Thoracic aorta (tissue), 2 donors: Measurements from ENCODE around the gene FGFR2. TPM values are rescaled to one million over a fixed set of nuclear protein-coding genes. Genes with fewer than 3 reads are reported as not detected.

ENCODE experiments used
- ATAC-seq: fragments of 150-250 bp; one replicate; pipeline ENCODE4 v1.8.0; 2017; ENCODE audit warnings: low read depth; ENCODE audit not compliant: insufficient number of reproducible peaks, low FRiP score
- DNase-seq: peaks from one replicate; pipeline ENCODE4 v3.0.0-alpha.2; 2020; ENCODE audit warnings: low spot score
- H3K27ac ChIP-seq, 2 donors: fragments of 200-600 bp; sonication (generic); 1 replicate in 1 of 2; 2 replicates in 1 of 2; pipeline ENCODE4 v1.5.1; 2016; ENCODE audit warnings: mild to moderate bottlenecking in 2 of 2, moderate library complexity in 2 of 2
- H3K27me3 ChIP-seq: fragments of 200-600 bp; sonication (generic); replicated peaks from 2 replicates; pipeline ENCODE4 v1.6.0; 2016; ENCODE audit warnings: mild to moderate bottlenecking; ENCODE audit not compliant: insufficient read depth
- H3K36me3 ChIP-seq: fragments of 200-600 bp; sonication (generic); one replicate; pipeline ENCODE4 v1.5.1; 2016
- H3K4me1 ChIP-seq, 2 donors: fragments of 200-600 bp; sonication (generic); 1 replicate in 1 of 2; 2 replicates in 1 of 2; pipeline versions ENCODE4 v1.5.1 to v1.6.0; 2016; ENCODE audit warnings: low read depth in 2 of 2, mild to moderate bottlenecking in 1 of 2; ENCODE audit not compliant: control insufficient read depth in 1 of 2
- H3K4me3 ChIP-seq: fragments of 200-600 bp; sonication (generic); 2 replicates; pipeline ENCODE4 v1.5.1; 2016; ENCODE audit warnings: mild to moderate bottlenecking
- H3K9me3 ChIP-seq: fragments of 200-600 bp; sonication (generic); 2 replicates; pipeline ENCODE4 v1.5.1; 2016
- total RNA-seq, 2 donors: library from RNA; depleted of rRNA; stranded (reverse); fragments of >200 nt; gene quantifications; one replicate each; pipeline versions ENCODE4 v1.1.0 to v1.2.3, GENCODE V29; 2016
- TF ChIP-seq, protein P1 (sequence below): fragments of 200-600 bp; sonication (generic); IDR thresholded peaks from one replicate; pipeline ENCODE4 v1.5.1; 2019; ENCODE audit warnings: antibody characterized with exemption

FGFR2 gene
- total RNA-seq, 2 donors from 2014 or later: 7.2 to 16.2 TPM

DNA sequence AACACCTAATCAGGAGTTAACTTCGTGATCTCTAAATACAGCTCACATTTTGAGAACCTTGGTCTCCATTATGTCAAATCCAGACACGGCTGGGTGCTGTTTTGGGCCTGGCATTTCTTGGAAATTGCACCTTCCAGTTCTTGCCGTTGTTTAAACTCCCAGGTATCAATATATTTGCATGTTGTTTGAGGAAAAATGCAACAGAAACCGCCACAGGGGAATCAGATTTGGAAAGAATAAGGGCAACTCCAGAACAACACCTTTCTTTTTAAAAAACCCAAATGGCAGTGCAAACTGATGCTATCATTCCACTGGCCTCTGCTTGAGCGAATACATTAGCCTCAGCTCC lies 162.0 kb downstream of the FGFR2 start:
- DNase-seq (no peak), ATAC-seq (no peak)
- no peak overlapping the region for H3K4me3 ChIP-seq
- peaks cover 10 to 13% of the 10 kb centered on the region in 2 donors for H3K4me1 ChIP-seq
- no peak overlapping the region for H3K27ac ChIP-seq
- H3K27me3 ChIP-seq: no peaks in the 10 kb centered on the region
- TF ChIP-seq, protein P1, sequence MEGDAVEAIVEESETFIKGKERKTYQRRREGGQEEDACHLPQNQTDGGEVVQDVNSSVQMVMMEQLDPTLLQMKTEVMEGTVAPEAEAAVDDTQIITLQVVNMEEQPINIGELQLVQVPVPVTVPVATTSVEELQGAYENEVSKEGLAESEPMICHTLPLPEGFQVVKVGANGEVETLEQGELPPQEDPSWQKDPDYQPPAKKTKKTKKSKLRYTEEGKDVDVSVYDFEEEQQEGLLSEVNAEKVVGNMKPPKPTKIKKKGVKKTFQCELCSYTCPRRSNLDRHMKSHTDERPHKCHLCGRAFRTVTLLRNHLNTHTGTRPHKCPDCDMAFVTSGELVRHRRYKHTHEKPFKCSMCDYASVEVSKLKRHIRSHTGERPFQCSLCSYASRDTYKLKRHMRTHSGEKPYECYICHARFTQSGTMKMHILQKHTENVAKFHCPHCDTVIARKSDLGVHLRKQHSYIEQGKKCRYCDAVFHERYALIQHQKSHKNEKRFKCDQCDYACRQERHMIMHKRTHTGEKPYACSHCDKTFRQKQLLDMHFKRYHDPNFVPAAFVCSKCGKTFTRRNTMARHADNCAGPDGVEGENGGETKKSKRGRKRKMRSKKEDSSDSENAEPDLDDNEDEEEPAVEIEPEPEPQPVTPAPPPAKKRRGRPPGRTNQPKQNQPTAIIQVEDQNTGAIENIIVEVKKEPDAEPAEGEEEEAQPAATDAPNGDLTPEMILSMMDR: no peak
- H3K36me3 ChIP-seq: no peaks in the 10 kb centered on the region
- H3K9me3 ChIP-seq: no peaks in the 10 kb centered on the region

GRCh38 chr10:121435099-121435875 lies 163.0 kb downstream of the FGFR2 start:
- ATAC-seq: no peak
- Histone ChIP-seq H3K27me3 (no peaks in the 10 kb centered on the region), H3K9me3 (no peaks in the 10 kb centered on the region), H3K4me1 (peaks cover 10 to 13% of the 10 kb centered on the region in 2 donors), H3K27ac (no peak overlapping the region), H3K36me3 (no peaks in the 10 kb centered on the region), H3K4me3 (no peak overlapping the region)
- TF ChIP-seq, protein P1: no peak
- no peak for DNase-seq

- TF ChIP-seq, protein P1: no peak
- ATAC-seq (no peak), DNase-seq (no peak)
- H3K4me3 ChIP-seq: no peak overlapping the region
- H3K27me3 ChIP-seq: no peaks in the 10 kb centered on the region
- no peak overlapping the region for H3K27ac ChIP-seq
- H3K4me1 ChIP-seq: peaks cover 10 to 13% of the 10 kb centered on the region in 2 donors
- H3K36me3 ChIP-seq: no peaks in the 10 kb centered on the region
- H3K9me3 ChIP-seq: no peaks in the 10 kb centered on the region
Measured at GRCh38 chr10:121433965-121434364, 164.3 kb downstream of the FGFR2 start.

- no peak for ATAC-seq
Measured at GRCh38 chr10:121428867-121429266, 169.4 kb downstream of the FGFR2 start.

More at GRCh38 chr10:121428867-121429266, 169.4 kb downstream of the FGFR2 start:
- Histone ChIP-seq H3K27ac (no peak overlapping the region), H3K36me3 (no peaks in the 10 kb centered on the region), H3K4me3 (no peak overlapping the region), H3K9me3 (no peaks in the 10 kb centered on the region), H3K4me1 (no peaks in the 10 kb centered on the region), H3K27me3 (no peaks in the 10 kb centered on the region)
- no peak for DNase-seq
- TF ChIP-seq, protein P1: no peak
